Fibroblast of pulmonary artery (primary cell): ENCODE data around the gene GALNT17.

Source experiments
- DNase-seq: peaks from one replicate; pipeline ENCODE4 v3.0.0-alpha.2; 2010; ENCODE audit warnings: low read depth
- H3K4me3 ChIP-seq: replicated peaks from 2 replicates; pipeline ENCODE4 v1.5.1; 2011; ENCODE audit warnings: low read depth, mild to moderate bottlenecking, control low read depth, low read length, moderate library complexity
- CTCF ChIP-seq: IDR thresholded peaks from 2 replicates; pipeline ENCODE4 v1.5.1; 2011; ENCODE audit warnings: mild to moderate bottlenecking, control low read depth, low read length, inconsistent platforms; ENCODE audit errors: missing control alignments

Gene GALNT17

DNA sequence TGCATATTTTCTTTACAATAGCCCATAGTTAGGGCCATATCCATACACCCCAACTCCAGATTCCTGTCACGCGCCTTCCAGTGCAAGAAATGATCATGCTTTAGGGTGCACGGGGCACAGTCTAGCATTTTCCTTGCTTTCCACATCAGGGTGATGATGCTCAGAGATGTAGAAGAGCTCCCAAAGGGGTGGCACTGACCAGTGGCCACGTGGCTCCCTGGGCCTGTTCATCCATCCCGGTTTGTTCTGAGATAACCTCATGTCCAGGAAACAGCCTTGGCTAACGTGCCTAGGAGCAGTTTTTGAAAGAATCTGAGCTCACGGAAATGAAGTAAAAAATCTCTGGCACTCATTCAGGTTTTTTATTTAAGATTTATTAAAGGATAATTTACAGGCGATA, 139.3 kb downstream of the GALNT17 start:
- no peak overlapping the region for H3K4me3 ChIP-seq
- TF ChIP-seq CTCF = no peak
- DNase-seq = no peak

GRCh38 chr7:71272509-71273490, 140.9 kb downstream of the GALNT17 start:
- no peak for DNase-seq
- TF ChIP-seq CTCF = no peak
- no peak overlapping the region for H3K4me3 ChIP-seq

DNA sequence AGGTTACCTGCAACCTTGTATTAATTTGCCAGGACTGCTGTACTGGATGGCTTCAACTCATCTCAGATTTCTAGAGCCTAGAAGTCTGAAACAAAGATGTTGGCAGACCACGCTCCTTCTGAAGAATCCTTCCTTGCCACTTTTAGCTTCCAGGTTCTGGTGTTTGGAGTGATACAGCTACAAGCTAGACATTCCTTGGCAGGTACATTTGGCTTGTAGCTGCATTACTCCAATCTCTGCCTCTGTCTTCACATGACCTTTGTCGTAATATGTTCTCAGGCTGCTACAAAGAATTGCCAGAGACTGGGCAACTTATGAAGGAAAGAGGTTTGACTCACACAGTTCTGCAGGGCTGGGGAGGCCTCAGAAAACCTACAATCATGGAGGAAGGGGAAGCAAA, 146.3 kb downstream of the GALNT17 start:
- TF ChIP-seq CTCF = no peak
- DNase-seq = no peak
- no peak overlapping the region for H3K4me3 ChIP-seq

DNA sequence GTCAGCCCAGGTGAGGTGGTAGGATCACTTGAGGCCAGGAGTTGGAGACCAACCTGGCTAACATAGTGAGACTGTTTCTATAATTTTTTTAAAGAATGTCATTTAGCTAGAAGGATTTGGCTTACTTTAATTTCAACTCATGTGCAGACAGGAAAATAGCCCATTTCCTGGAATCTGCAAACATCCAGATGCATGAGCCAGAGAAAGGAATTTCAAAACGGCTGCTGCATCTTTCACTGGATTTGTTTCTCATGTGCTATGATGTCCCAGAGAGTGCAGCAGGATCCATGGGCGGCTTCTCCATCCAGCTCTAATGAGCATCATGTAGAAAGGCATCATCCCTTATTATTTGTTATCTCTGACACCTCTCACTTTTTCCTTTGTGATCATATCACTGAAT, 149.3 kb downstream of the GALNT17 start:
- no peak overlapping the region for H3K4me3 ChIP-seq
- no peak for DNase-seq
- TF ChIP-seq CTCF = no peak

- no peak for TF ChIP-seq CTCF
- no peak overlapping the region for H3K4me3 ChIP-seq
- no peak for DNase-seq
Measured at GRCh38 chr7:71283802-71284201, 151.9 kb downstream of the GALNT17 start.

- H3K4me3 ChIP-seq = no peak overlapping the region
- no peak for TF ChIP-seq CTCF
- DNase-seq = no peak
Measured at GRCh38 chr7:71285571-71286145, 153.7 kb downstream of the GALNT17 start.
